Endometrium (tissue), 2 donors: ENCODE results near the gene FOXL2.
A peak's percentile ranks its signal among the peaks of the same experiment; 100 is the strongest.

Source experiments
- FAIRE-seq: peaks from 2 replicates; lab custom pipeline; 2012; peaks lifted over from hg19 to GRCh38; lab: Jason Lieb, UNC
- donor health status: control.
- donor health status: control.

The FOXL2 gene

GRCh38 chr3:138946663-138947494, at the start of gene FOXL2, which contains the start of gene FOXL2NB:
TSS of gene FOXL2 (minus strand) at chr3:138947137. CDS start at chr3:138946722, 415 bp downstream.
TSS of gene FOXL2NB (plus strand) at chr3:138947217. CDS start at chr3:138947365, 148 bp downstream.
- FAIRE-seq: peak; percentile 15

GRCh38 chr3:138995706-138996105, 48.8 kb upstream of the FOXL2 start:
- no peak for FAIRE-seq

GRCh38 chr3:138987181-138987580, 40.2 kb upstream of the FOXL2 start:
- no peak for FAIRE-seq

- no peak for FAIRE-seq
Measured at GRCh38 chr3:138985932-138986331, 39.0 kb upstream of the FOXL2 start.

- FAIRE-seq: no peak
Measured at GRCh38 chr3:138984816-138985215, 37.9 kb upstream of the FOXL2 start.

- no peak for FAIRE-seq
Measured at GRCh38 chr3:138976047-138976446, 29.1 kb upstream of the FOXL2 start.

GRCh38 chr3:138975351-138975750, 28.4 kb upstream of the FOXL2 start:
- FAIRE-seq: no peak

GRCh38 chr3:138974462-138974861, 27.5 kb upstream of the FOXL2 start:
- no peak for FAIRE-seq

GRCh38 chr3:138972941-138973340, 26.0 kb upstream of the FOXL2 start:
- FAIRE-seq: no peak

GRCh38 chr3:138971766-138972320, 24.9 kb upstream of the FOXL2 start:
- no peak for FAIRE-seq

- no peak for FAIRE-seq
Measured at GRCh38 chr3:138964923-138965322, 18.0 kb upstream of the FOXL2 start.

- FAIRE-seq: no peak
Measured at GRCh38 chr3:138964264-138964663, 17.3 kb upstream of the FOXL2 start.

- no peak for FAIRE-seq
Measured at GRCh38 chr3:138962854-138963560, 16.1 kb upstream of the FOXL2 start.

GRCh38 chr3:138960417-138960852, 13.5 kb upstream of the FOXL2 start:
- FAIRE-seq: no peak

GRCh38 chr3:138950701-138951100, 3.8 kb upstream of the FOXL2 start:
- no peak for FAIRE-seq

- no peak for FAIRE-seq
Measured at GRCh38 chr3:138950006-138950644, 3.2 kb upstream of the FOXL2 start.

GRCh38 chr3:138949445-138950005, 2.6 kb upstream of the FOXL2 start:
- no peak for FAIRE-seq

GRCh38 chr3:138949002-138949418, 2.1 kb upstream of the FOXL2 start:
- no peak for FAIRE-seq

- no peak for FAIRE-seq
Measured at GRCh38 chr3:138948371-138949001, 1.5 kb upstream of the FOXL2 start.

- FAIRE-seq: no peak
Measured at GRCh38 chr3:138947495-138948121, 671 bp upstream of the FOXL2 start.
